Brain pericyte (primary cell): ENCODE measurements around the gene MBOAT2.

Experiments used
- DNase-seq: peaks from one replicate; pipeline ENCODE4 v3.0.0-alpha.2; 2012; ENCODE audit warnings: low read depth, low spot score

The MBOAT2 gene

GRCh38 chr2:9018109-9018508 is 14.6 kb upstream of the MBOAT2 start:
- no peak for DNase-seq

- no peak for DNase-seq
Observed at GRCh38 chr2:9017411-9017810, 13.9 kb upstream of the MBOAT2 start.

GRCh38 chr2:9015998-9016397 is 12.5 kb upstream of the MBOAT2 start:
- DNase-seq: no peak

GRCh38 chr2:9013403-9013802 is 9.9 kb upstream of the MBOAT2 start:
- DNase-seq: no peak

GRCh38 chr2:9010866-9011265 is 7.4 kb upstream of the MBOAT2 start:
- no peak for DNase-seq

- DNase-seq: no peak
Observed at GRCh38 chr2:9008951-9009664, 5.6 kb upstream of the MBOAT2 start.

- DNase-seq: no peak
Observed at GRCh38 chr2:9006368-9006767, 2.9 kb upstream of the MBOAT2 start.

- DNase-seq: no peak
Observed at GRCh38 chr2:9004338-9005204, 1.1 kb upstream of the MBOAT2 start.

- no peak for DNase-seq
Observed at GRCh38 chr2:9003366-9003615, 193 bp downstream of the MBOAT2 start.

GRCh38 chr2:9002637-9003365 is 683 bp downstream of the MBOAT2 start:
- DNase-seq: no peak

- no peak for DNase-seq
Observed at GRCh38 chr2:9002313-9002636, 1.2 kb downstream of the MBOAT2 start.

GRCh38 chr2:9001778-9002177 is 1.7 kb downstream of the MBOAT2 start:
- no peak for DNase-seq

- DNase-seq: no peak
Observed at GRCh38 chr2:9001229-9001628, 2.3 kb downstream of the MBOAT2 start.

- DNase-seq: no peak
Observed at GRCh38 chr2:9000442-9000841, 3.0 kb downstream of the MBOAT2 start.

GRCh38 chr2:8999797-9000196 is 3.7 kb downstream of the MBOAT2 start:
- no peak for DNase-seq

- no peak for DNase-seq
Observed at GRCh38 chr2:8999102-8999446, 4.4 kb downstream of the MBOAT2 start.

- no peak for DNase-seq
Observed at GRCh38 chr2:8998418-8999101, 4.9 kb downstream of the MBOAT2 start.

GRCh38 chr2:8997631-8998030 is 5.9 kb downstream of the MBOAT2 start:
- no peak for DNase-seq

- DNase-seq: no peak
Observed at GRCh38 chr2:8997108-8997507, 6.4 kb downstream of the MBOAT2 start.

GRCh38 chr2:8996006-8996405 is 7.5 kb downstream of the MBOAT2 start:
- DNase-seq: no peak

- DNase-seq: no peak
Observed at GRCh38 chr2:8994386-8994785, 9.1 kb downstream of the MBOAT2 start.

GRCh38 chr2:8993902-8994278 is 9.6 kb downstream of the MBOAT2 start:
- no peak for DNase-seq
